Measurements from ENCODE around the gene BRIP1. TPM values are rescaled to one million over a fixed set of nuclear protein-coding genes. Genes with fewer than 3 reads are reported as not detected.

BRIP1 gene
- total and polyA plus RNA-seq, 10 of the 15 experiments (the other 5 are each of a cell fraction or from before 2014, with no cell fraction given): 4.0 to 24.2 (median 12.8) TPM

DNA sequence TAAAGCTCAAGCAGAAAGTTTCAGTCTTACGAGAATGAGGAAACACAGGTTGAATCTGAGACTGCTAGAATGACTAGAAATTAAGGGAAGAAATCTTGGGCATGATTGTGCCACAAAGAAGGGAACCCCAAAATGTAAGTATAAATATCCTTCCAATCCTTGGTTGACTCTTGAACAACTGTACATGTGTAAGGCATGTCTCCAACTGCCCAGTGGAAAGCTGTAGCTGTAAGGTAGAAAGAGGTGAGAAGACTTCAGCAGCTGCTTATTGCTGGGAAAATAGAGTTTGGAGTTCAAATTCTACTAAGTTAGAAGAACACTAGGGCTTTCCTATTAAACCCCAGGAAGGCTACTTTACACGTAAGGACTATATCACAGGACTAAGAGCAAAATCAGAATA lies 212.6 kb downstream of the BRIP1 start (continued):
- TF ChIP-seq, protein P1, sequence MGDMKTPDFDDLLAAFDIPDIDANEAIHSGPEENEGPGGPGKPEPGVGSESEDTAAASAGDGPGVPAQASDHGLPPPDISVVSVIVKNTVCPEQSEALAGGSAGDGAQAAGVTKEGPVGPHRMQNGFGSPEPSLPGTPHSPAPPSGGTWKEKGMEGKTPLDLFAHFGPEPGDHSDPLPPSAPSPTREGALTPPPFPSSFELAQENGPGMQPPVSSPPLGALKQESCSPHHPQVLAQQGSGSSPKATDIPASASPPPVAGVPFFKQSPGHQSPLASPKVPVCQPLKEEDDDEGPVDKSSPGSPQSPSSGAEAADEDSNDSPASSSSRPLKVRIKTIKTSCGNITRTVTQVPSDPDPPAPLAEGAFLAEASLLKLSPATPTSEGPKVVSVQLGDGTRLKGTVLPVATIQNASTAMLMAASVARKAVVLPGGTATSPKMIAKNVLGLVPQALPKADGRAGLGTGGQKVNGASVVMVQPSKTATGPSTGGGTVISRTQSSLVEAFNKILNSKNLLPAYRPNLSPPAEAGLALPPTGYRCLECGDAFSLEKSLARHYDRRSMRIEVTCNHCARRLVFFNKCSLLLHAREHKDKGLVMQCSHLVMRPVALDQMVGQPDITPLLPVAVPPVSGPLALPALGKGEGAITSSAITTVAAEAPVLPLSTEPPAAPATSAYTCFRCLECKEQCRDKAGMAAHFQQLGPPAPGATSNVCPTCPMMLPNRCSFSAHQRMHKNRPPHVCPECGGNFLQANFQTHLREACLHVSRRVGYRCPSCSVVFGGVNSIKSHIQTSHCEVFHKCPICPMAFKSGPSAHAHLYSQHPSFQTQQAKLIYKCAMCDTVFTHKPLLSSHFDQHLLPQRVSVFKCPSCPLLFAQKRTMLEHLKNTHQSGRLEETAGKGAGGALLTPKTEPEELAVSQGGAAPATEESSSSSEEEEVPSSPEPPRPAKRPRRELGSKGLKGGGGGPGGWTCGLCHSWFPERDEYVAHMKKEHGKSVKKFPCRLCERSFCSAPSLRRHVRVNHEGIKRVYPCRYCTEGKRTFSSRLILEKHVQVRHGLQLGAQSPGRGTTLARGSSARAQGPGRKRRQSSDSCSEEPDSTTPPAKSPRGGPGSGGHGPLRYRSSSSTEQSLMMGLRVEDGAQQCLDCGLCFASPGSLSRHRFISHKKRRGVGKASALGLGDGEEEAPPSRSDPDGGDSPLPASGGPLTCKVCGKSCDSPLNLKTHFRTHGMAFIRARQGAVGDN (IDR thresholded peaks at IDR 0.05): no peak
- no peak for TF ChIP-seq ESRRA (IDR thresholded peaks at IDR 0.05; ENCODE audit: low read length)
- no peak for TF ChIP-seq NR2F1 (conservative IDR thresholded peaks at IDR 0.05)
- TF ChIP-seq NFYB (IDR thresholded peaks at IDR 0.05; ENCODE audit: insufficient read depth, low read depth, low read length): no peak
- no peak for TF ChIP-seq HDAC2 (IDR thresholded peaks at IDR 0.05)
- TF ChIP-seq, protein P2, sequence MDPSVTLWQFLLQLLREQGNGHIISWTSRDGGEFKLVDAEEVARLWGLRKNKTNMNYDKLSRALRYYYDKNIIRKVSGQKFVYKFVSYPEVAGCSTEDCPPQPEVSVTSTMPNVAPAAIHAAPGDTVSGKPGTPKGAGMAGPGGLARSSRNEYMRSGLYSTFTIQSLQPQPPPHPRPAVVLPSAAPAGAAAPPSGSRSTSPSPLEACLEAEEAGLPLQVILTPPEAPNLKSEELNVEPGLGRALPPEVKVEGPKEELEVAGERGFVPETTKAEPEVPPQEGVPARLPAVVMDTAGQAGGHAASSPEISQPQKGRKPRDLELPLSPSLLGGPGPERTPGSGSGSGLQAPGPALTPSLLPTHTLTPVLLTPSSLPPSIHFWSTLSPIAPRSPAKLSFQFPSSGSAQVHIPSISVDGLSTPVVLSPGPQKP (IDR thresholded peaks at IDR 0.05; ENCODE audit: low read depth, low read length): no peak
- no peak for TF ChIP-seq FOS (IDR thresholded peaks at IDR 0.05; ENCODE audit: borderline replicate concordance, extremely low read depth, insufficient read length)

DNA sequence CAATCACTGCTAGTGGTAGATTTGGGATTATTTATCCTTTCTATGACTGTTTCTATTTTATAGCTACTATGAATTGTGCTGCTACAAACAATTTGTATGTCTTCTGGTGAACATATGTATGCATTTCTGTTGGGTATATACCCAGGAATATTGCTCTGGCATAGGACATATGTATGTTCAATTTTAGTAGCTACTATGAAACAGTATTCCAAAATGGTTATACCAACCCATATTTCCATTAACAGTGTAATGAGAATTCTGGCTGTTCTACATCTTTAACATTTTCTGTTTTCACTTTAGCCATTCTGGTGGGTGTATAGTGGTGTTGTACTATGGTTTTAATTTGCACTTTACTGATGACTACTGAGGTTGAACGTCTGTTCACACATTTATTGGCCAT lies 214.7 kb downstream of the BRIP1 start:
- no peak overlapping the region for H3K27ac ChIP-seq (ENCODE audit: control insufficient read depth, insufficient read depth)
- CTCF ChIA-PET: interaction anchor here (1.0 to 1.3 kb wide), 5 partner anchors 10 to 461 kb away, joined by 3 to 6 read pairs (median 3); no protein-coding TSS in a partner anchor
- H3K79me2 ChIP-seq (ENCODE audit: control insufficient read depth, insufficient read depth, low read length): no peaks in the 10 kb centered on the region
- SMC1A ChIA-PET (ENCODE audit: uncharacterized antibody, unreplicated experiment): interaction anchor here (1.1 to 1.4 kb wide), 4 partner anchors 11 to 188 kb away, joined by 3 to 4 read pairs (median 3); no protein-coding TSS in a partner anchor
- intact Hi-C loops (cut with micrococcal nuclease; ENCODE audit: unreplicated experiment): no loop called here
- FAIRE-seq (no peak), ATAC-seq (no peak), DNase-seq (ENCODE audit: low read depth, low spot score) (no peak)
- peaks cover 3% of the 10 kb centered on the region; the same call in 2 of the 3 replicates for H3K9me3 ChIP-seq (replicated peaks; ENCODE audit: control insufficient read depth, insufficient read depth, low read length)
- TF ChIP-seq, protein P3, sequence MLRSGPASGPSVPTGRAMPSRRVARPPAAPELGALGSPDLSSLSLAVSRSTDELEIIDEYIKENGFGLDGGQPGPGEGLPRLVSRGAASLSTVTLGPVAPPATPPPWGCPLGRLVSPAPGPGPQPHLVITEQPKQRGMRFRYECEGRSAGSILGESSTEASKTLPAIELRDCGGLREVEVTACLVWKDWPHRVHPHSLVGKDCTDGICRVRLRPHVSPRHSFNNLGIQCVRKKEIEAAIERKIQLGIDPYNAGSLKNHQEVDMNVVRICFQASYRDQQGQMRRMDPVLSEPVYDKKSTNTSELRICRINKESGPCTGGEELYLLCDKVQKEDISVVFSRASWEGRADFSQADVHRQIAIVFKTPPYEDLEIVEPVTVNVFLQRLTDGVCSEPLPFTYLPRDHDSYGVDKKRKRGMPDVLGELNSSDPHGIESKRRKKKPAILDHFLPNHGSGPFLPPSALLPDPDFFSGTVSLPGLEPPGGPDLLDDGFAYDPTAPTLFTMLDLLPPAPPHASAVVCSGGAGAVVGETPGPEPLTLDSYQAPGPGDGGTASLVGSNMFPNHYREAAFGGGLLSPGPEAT (IDR thresholded peaks at IDR 0.05; ENCODE audit: low read depth): no peak
- TF ChIP-seq NFXL1 (IDR thresholded peaks at IDR 0.05; ENCODE audit: borderline replicate concordance): peak; percentile 70; the same call in 1 of the 2 replicates
- in situ Hi-C loops (cut with MboI): no loop called here
- no peak overlapping the region for H3K4me2 ChIP-seq (ENCODE audit: control insufficient read depth, insufficient read depth)
- H3K4me1 ChIP-seq (ENCODE audit: control insufficient read depth, insufficient read depth, low read length): no peaks in the 10 kb centered on the region; the same call in 1 of the 2 replicates
- BruUV-seq (replicated peaks): no TSS peak
- H3K36me3 ChIP-seq (ENCODE audit: control insufficient read depth in 2 of 2, insufficient read depth in 2 of 2, low read length in 1 of 2): no peaks in the 10 kb centered on the region
- no peaks in the 10 kb centered on the region for H3K27me3 ChIP-seq (replicated peaks in 1 of 2; ENCODE audit: control insufficient read depth in 2 of 2, insufficient read depth in 2 of 2, low read length in 1 of 2)
- POLR2A ChIA-PET: no interaction called here
- no peaks in the 10 kb centered on the region for H4K20me1 ChIP-seq (ENCODE audit: control insufficient read depth, insufficient read depth)
- no peak overlapping the region for H3K4me3 ChIP-seq
- WGBS (ENCODE audit: insufficient coverage, insufficient replicate concordance, low lambda C conversion rate, missing lambda C conversion rate): 29% methylated on average over 1 of the region's 1 CpG
- no peak overlapping the region for H2AFZ ChIP-seq (ENCODE audit: control insufficient read depth, low read depth, low read length)
- H3K9ac ChIP-seq (ENCODE audit: control insufficient read depth, insufficient read depth, low read length): no peak overlapping the region
- RAD21 ChIA-PET (ENCODE audit: unreplicated experiment): interaction anchor here (1.5 kb wide), 1 partner anchor 174 kb away, joined by 3 read pairs; no protein-coding TSS in a partner anchor
